GM21825 (cell line): Measurements from ENCODE around the gene COL23A1.
"Not testable (repeated sequence)": the region's sequence is repeated elsewhere in the genome, so short reads cannot be mapped to it uniquely, and the experiment has no call there.

Experiments
- ATAC-seq: cut with Tn5 transposase; IDR thresholded peaks from one replicate; pipeline ENCODE4 v1.9.1; 2021; ENCODE audit warnings: mild to moderate bottlenecking, moderate library complexity; ENCODE audit not compliant: unreplicated experiment

COL23A1 gene

GRCh38 chr5:178486878-178487512 is 103.2 kb downstream of the COL23A1 start:
- not testable (repeated sequence) for ATAC-seq

- no peak for ATAC-seq
Observed at GRCh38 chr5:178486239-178486641, 104.0 kb downstream of the COL23A1 start.

DNA sequence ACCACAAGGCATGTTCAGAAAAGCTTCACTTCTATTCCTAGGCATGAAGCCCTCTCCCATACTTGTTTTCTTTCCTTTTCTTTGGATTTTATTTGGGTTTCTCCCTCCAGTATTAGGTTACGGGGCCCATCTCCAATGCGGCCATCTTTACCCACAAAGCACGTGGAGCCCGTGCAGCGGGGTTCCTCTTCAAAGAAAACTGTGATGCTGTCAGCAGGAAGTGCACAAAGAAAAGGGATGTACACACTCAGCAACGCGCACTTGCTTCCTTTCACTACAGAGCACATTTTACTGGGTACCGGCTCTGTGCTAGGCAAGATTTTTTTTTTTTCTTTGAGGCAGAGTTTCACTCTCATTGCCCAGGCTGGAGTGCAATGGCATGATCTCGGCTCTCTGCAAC is 106.6 kb downstream of the COL23A1 start:
- no peak for ATAC-seq

GRCh38 chr5:178479261-178479660 is 110.9 kb downstream of the COL23A1 start:
- no peak for ATAC-seq

DNA sequence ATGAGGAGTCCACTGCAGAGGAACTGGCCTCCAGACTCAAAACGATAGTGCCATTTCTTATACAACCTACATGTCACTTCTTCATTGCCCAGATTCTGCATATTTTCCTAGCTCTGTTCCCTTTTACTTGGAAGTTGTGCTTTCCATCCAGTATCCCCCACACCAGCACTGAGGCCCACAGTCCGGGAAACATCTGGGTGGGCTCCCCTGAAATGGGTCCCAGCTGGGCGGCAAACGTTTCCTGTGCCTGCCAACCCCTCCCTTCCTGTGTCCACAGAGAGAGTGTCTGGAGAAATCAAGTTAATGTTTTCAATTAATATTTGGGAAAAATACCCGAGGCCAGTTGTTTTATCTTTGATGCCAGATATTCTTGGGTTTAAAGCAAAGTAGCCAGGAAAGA is 111.8 kb downstream of the COL23A1 start:
- no peak for ATAC-seq

- no peak for ATAC-seq
Observed at GRCh38 chr5:178477802-178478201, 112.4 kb downstream of the COL23A1 start.

DNA sequence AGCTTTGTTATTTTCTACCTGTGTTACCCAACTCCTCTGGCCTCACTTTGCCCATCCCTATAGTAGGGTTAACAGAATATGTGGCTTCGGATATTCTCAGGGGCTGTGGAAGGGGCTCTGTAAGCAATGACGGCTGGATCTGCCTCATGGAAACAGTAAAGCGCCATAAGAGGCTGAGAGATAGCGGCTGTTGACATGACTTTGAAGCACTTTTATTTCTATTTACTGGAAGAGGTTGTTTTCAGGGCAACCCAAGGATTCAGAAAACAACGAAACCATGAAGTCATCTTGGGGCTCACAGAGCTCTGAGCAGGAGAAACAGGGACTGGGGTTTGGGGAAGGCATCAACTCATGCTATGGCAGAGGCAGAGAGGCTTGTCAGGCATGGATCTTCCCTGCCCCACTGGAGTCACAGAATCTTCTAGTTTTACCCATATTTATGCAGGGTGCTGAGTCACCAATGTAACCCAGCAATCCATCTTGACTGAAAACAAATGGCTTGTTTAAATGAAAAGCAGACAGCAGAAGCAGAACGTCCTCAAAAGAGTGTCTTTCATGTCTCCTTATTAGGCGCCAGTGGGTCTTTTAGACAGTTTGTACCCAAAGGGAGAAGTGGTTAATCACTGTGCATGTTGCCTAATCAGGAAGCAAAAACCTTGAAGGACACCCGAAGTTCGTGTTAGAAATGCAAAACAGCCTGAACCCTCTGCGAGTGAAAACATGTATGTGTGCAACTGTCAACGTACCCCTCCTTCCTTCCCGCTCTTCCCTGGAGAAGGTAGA is 113.0 kb downstream of the COL23A1 start:
- ATAC-seq = no peak

GRCh38 chr5:178476531-178476930 is 113.7 kb downstream of the COL23A1 start:
- ATAC-seq = no peak

DNA sequence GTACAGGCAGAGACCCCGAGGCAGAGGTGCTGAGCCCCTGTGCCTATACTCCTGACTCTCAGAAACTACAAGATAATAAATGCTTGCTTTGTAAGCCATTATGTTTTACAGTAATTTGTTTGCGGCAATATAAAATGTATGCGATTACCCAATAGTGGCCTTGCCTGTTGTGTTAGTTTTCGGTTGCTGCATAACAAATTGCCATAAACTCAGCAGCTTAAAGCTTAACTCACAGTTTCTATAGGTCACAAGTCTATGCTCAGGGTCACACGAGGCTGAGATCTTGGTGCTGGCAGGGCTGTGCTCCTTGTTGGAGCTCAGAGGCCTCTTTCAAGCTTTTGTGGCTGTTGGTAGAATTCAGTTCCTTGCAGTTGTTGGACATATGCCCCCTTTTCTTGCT is 114.8 kb downstream of the COL23A1 start:
- ATAC-seq = no peak

- ATAC-seq = no peak
Observed at GRCh38 chr5:178474562-178475184, 115.5 kb downstream of the COL23A1 start.

DNA sequence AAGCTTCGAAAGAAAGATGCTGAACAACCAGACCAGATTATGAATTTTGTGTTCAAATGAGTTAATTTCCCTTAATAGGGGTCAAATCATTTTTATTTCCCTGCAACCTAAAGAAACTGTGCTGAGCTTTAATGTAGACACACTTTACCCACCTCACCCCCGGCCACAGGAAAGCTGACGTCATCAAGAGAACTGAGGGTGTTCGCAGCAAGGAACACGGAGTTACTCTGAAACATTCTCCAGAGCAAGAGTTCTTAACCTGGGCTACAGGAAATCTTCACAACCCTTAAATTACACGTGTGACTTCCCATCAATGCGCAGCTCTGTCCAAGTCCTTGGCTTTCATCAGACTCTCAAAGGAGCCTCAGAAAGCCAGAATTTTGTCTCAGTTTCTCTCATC is 116.3 kb downstream of the COL23A1 start:
- ATAC-seq = no peak

DNA sequence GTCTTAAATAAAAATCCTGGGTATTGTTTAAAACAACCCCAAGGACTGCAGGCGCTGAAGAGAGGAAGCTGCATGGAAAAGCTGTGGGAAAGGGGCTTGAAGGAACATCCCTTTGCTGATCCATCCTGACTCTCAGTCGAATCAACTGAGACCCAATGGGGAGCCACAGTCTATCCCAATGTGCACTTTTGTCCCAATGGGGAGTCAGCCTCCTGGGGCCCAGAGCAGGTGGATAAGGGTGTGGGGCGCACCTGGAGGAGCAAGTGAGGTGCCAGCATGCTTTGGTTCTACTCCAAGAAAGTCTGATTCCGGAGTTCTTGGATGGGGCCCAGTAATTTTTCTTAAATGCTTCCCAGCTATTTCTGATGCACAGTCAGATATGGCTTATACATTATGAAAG is 118.1 kb downstream of the COL23A1 start:
- ATAC-seq = no peak

- no peak for ATAC-seq
Observed at GRCh38 chr5:178471711-178472110, 118.5 kb downstream of the COL23A1 start.

DNA sequence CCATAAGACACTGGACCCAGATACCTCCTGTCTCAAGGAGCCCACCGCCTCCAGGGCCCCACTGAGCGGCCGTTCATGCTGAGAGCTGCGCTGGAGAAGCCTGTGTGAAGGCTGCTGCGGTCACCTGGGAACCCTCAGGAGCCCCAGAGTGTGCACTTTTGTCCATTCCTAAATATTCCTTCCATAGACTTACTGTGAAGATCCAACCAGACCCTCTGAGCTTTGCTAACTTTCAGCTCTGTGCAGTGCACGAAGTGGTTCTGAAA is 119.5 kb downstream of the COL23A1 start:
- ATAC-seq = no peak

GRCh38 chr5:178469975-178470759 is 120.0 kb downstream of the COL23A1 start:
- ATAC-seq = no peak

GRCh38 chr5:178469011-178469974 is 120.9 kb downstream of the COL23A1 start:
- ATAC-seq = no peak

DNA sequence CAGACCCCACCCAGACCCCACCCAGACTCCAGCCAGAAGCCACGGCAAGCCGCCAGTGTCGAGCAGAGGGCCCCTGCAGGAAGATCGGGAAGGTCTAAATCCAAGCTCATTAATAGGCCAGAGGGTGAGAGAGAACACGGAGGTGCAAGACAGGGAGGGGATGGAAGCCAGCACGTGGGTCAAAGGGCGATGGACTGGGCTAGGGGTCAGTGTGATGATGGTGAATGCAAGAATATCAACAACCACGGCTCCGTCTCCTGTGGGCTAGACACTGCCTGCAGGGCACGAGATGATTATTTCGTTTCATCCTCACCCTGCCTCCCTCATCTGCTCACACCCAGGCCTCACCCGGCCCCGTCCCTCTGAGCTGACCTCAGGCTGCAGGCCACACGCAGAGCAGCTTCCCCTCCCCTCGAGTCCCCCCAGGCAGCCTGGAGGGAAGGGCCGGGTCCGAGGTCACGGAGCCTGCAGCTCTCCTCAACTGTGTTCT is 122.0 kb downstream of the COL23A1 start:
- no peak for ATAC-seq

DNA sequence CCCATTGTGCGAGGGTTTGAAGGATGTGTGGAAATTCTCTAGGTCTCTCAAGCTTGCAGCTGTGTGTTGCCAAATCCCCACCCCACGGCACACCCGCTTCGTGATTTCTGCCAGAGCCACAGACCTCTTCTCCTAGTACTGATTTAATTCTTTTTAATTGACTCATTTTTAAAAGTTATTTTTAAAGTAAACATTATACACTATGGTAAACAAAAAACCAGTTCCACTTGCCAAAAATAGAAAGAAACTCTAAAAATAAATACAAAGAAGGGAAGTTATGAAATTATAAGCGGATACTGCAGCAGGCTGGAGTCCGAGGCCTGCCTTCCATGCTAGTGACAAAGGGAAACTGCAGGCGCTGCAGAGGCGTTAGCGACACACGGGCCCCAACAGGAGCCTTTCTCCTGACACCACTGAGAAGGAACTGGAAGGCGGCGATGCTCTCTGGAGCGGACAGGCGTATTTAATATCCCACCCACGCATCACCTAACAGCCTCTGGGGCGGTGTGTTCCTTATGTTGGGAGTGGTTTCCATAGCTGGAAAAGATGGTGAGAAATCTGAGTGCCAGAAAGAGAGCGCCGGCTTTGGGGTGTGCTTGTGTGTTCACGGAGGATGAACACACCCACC is 122.5 kb downstream of the COL23A1 start:
- ATAC-seq = no peak

DNA sequence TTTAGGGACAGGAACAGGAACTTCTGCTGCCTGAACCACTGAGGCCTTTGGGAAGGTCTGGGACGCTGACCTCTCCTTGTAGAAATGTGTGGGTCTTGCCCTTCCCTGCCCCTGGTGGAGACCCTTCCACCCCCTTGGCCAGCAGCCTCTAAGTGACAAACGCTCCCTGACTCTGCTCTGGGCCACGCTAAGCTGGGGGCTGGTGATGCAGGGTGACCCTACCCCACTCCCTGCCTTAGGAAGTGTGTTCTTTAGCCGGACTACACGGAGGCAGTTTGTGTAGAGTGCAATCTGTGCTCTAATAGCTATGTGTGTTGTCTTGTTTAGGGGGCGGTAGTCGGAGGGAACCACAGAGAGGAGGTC is 123.0 kb downstream of the COL23A1 start:
- no peak for ATAC-seq

DNA sequence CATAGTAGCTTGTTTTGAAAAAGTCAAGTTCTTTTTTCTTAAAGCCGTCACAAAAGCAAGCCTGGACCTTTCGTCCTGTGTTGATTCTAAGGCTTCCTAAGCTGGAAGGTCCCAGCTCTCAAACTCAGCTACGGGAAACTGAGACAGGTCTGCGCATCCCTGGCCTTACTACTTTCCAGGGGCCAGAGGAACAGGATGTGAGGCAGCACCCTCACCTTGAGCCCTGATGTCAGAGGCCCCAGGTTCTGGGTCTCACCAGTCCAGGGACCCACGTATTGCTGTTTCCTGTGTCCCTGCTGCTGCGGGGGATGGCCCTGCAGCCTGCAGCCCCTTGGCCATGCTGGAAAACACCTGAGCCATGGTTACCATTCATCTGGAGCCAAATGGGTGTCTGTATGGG is 123.9 kb downstream of the COL23A1 start:
- no peak for ATAC-seq
